ENCODE measurements around the gene HOXC5.

HOXC5 gene

GRCh38 chr12:54048406-54049093 lies 15.7 kb downstream of the HOXC5 start:
- no peak for TF ChIP-seq CTCF (conservative IDR thresholded peaks at IDR 0.05; ENCODE audit: low read length)
- H3K4me3 ChIP-seq (ENCODE audit: low read length) = no peak overlapping the region
- DNase-seq (ENCODE audit: low read depth) = no peak

- DNase-seq (ENCODE audit: low read depth) = no peak
- TF ChIP-seq CTCF (conservative IDR thresholded peaks at IDR 0.05; ENCODE audit: low read length) = no peak
- no peak overlapping the region for H3K4me3 ChIP-seq (ENCODE audit: low read length)
Observed at GRCh38 chr12:54049108-54049507, 16.3 kb downstream of the HOXC5 start.

- no peak overlapping the region for H3K4me3 ChIP-seq (ENCODE audit: low read length)
- no peak for TF ChIP-seq CTCF (conservative IDR thresholded peaks at IDR 0.05; ENCODE audit: low read length)
Observed at GRCh38 chr12:54050482-54050810, 17.6 kb downstream of the HOXC5 start.

DNA sequence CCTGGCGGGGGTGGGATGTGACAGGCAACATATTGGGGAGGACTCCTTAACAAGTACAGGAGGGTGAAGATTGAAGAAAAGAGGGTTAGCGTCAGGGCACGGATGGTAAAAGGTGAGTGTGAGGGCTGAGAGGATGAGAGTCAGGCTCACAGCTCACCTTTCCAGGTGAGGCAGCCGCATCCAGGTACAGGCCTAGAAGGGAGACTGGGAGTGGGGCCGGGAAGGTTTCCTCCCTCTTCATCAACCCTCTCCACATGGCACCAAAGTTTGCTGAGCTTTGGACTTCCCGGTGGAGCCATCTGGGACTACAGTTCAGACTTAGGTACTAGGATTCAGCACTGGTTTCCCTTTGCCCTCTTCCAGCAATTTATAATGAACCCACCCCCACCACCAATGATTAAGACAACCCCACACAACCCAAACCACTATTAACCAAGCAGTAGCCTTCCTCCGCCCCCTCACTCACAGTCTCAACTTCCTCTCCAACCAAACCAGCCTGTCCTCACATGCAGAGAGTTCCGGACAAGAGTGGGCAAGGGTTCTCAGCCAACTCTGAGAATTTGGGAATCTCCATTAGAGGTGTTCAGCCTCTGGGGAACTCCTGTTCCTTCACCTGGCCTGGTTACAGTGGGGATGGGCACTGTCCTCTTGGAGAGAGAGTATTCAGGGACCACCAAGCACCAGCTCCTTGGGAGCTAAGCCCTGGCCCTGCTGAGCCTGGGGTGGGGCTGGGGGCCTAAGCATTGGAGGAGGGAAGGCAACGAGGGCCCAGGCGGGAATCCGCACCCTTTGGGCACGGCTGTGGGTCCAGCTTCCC lies 18.4 kb downstream of the HOXC5 start:
- H3K4me3 ChIP-seq (ENCODE audit: low read length) = no peak overlapping the region; the same call in 1 of the 2 replicates
- no peak for DNase-seq (ENCODE audit: low read depth)
- TF ChIP-seq CTCF (conservative IDR thresholded peaks at IDR 0.05; ENCODE audit: low read length) = no peak

More at GRCh38 chr12:54050482-54050810, 17.6 kb downstream of the HOXC5 start:
- no peak for DNase-seq (ENCODE audit: low read depth)

GRCh38 chr12:54051874-54052437 lies 19.1 kb downstream of the HOXC5 start:
- peak overlapping the region; percentile 15 for H3K4me3 ChIP-seq (ENCODE audit: low read length)
- no peak for TF ChIP-seq CTCF (conservative IDR thresholded peaks at IDR 0.05; ENCODE audit: low read length)
- DNase-seq (ENCODE audit: low read depth) = no peak

- TF ChIP-seq CTCF (conservative IDR thresholded peaks at IDR 0.05; ENCODE audit: low read length) = no peak
- peak; percentile 75 for DNase-seq (ENCODE audit: low read depth)
- no peak overlapping the region for H3K4me3 ChIP-seq (ENCODE audit: low read length)
Observed at GRCh38 chr12:54052438-54053002, 19.7 kb downstream of the HOXC5 start.

All from AG10803 (cell line).